Measurements from ENCODE around the gene STOX1.
A peak's percentile ranks its signal among the peaks of the same experiment; 100 is the strongest.
"Not testable (repeated sequence)": the region's sequence is repeated elsewhere in the genome, so short reads cannot be mapped to it uniquely, and the experiment has no call there.

Gene STOX1

GRCh38 chr10:68895041-68895440 is 67.7 kb downstream of the STOX1 start:
- DNase-seq, result no peak

- DNase-seq, result peak; percentile 75
Observed at GRCh38 chr10:68897336-68897741, 70.0 kb downstream of the STOX1 start.

GRCh38 chr10:68899186-68899745 is 71.9 kb downstream of the STOX1 start:
- DNase-seq, result no peak

GRCh38 chr10:68900427-68901104 is 73.2 kb downstream of the STOX1 start:
- DNase-seq, result peak; percentile 58

- DNase-seq, result peak; percentile 99
Observed at GRCh38 chr10:68901105-68901927, 74.0 kb downstream of the STOX1 start, which contains the start of gene DDX50. Gene DDX50 (plus strand): TSS chr10:68901315. CDS start chr10:68901385, 70 bp downstream.

- no peak for DNase-seq
Observed at GRCh38 chr10:68902382-68902781, 75.1 kb downstream of the STOX1 start.

GRCh38 chr10:68924593-68924992 is 97.3 kb downstream of the STOX1 start:
- no peak for DNase-seq

- DNase-seq, result no peak
Observed at GRCh38 chr10:68925489-68925888, 98.2 kb downstream of the STOX1 start.

GRCh38 chr10:68929157-68929556 is 101.8 kb downstream of the STOX1 start:
- not testable (repeated sequence) for DNase-seq

GRCh38 chr10:68929888-68930287 is 102.6 kb downstream of the STOX1 start:
- DNase-seq, result not testable (repeated sequence)

GRCh38 chr10:68932860-68933259 is 105.5 kb downstream of the STOX1 start:
- DNase-seq, result not testable (repeated sequence)

GRCh38 chr10:68934994-68935393 is 107.7 kb downstream of the STOX1 start:
- DNase-seq, result no peak

GRCh38 chr10:68938117-68938516 is 110.8 kb downstream of the STOX1 start:
- DNase-seq, result no peak

GRCh38 chr10:68938884-68939283 is 111.6 kb downstream of the STOX1 start:
- no peak for DNase-seq

- DNase-seq, result not testable (repeated sequence)
Observed at GRCh38 chr10:68940917-68941316, 113.6 kb downstream of the STOX1 start.

Measured in amniotic stem cell (primary cell).